Neuron (in vitro differentiated cells): ENCODE data around the gene HS6ST3.

Experiments
- H2AFZ ChIP-seq: one replicate; pipeline ENCODE4 v1.6.1; 2013; ENCODE audit warnings: low read depth, mild to moderate bottlenecking, inconsistent platforms, low read length, moderate library complexity
- H3K27me3 ChIP-seq: one replicate; pipeline ENCODE4 v1.6.1; 2013; ENCODE audit warnings: low read length; ENCODE audit not compliant: insufficient read depth
- H3K36me3 ChIP-seq: one replicate; pipeline ENCODE4 v1.6.1; 2013; ENCODE audit warnings: low read length; ENCODE audit not compliant: insufficient read depth
- H3K4me1 ChIP-seq: one replicate; pipeline ENCODE4 v1.6.1; 2013; ENCODE audit warnings: low read length; ENCODE audit not compliant: insufficient read depth
- H3K4me3 ChIP-seq: 2 replicates; pipeline ENCODE4 v1.5.1; 2013; ENCODE audit warnings: mild to moderate bottlenecking, low read length, moderate library complexity
- H3K9me3 ChIP-seq: one replicate; pipeline ENCODE4 v1.6.1; 2013; ENCODE audit warnings: low read length

HS6ST3 gene

GRCh38 chr13:96810104-96810503, 720.2 kb downstream of the HS6ST3 start:
- Histone ChIP-seq H3K36me3 (no peaks in the 10 kb centered on the region), H3K4me1 (no peaks in the 10 kb centered on the region), H3K4me3 (no peak overlapping the region), H3K27me3 (no peaks in the 10 kb centered on the region), H2AFZ (no peak overlapping the region), H3K9me3 (no peaks in the 10 kb centered on the region)

GRCh38 chr13:96811049-96811448, 721.1 kb downstream of the HS6ST3 start:
- Histone ChIP-seq H3K4me1 (no peaks in the 10 kb centered on the region), H2AFZ (no peak overlapping the region), H3K27me3 (no peaks in the 10 kb centered on the region), H3K4me3 (no peak overlapping the region), H3K9me3 (no peaks in the 10 kb centered on the region), H3K36me3 (no peaks in the 10 kb centered on the region)

GRCh38 chr13:96816261-96816660, 726.4 kb downstream of the HS6ST3 start:
- no peaks in the 10 kb centered on the region for H3K4me1 ChIP-seq
- no peaks in the 10 kb centered on the region for H3K27me3 ChIP-seq
- H2AFZ ChIP-seq: no peak overlapping the region
- no peaks in the 10 kb centered on the region for H3K9me3 ChIP-seq
- no peak overlapping the region for H3K4me3 ChIP-seq
- no peaks in the 10 kb centered on the region for H3K36me3 ChIP-seq

GRCh38 chr13:96816874-96817273, 727.0 kb downstream of the HS6ST3 start:
- Histone ChIP-seq H2AFZ (no peak overlapping the region), H3K4me3 (no peak overlapping the region), H3K9me3 (no peaks in the 10 kb centered on the region), H3K4me1 (no peaks in the 10 kb centered on the region), H3K36me3 (no peaks in the 10 kb centered on the region), H3K27me3 (no peaks in the 10 kb centered on the region)

- no peaks in the 10 kb centered on the region for H3K4me1 ChIP-seq
- no peaks in the 10 kb centered on the region for H3K9me3 ChIP-seq
- H3K36me3 ChIP-seq: no peaks in the 10 kb centered on the region
- no peaks in the 10 kb centered on the region for H3K27me3 ChIP-seq
- no peak overlapping the region for H3K4me3 ChIP-seq
- no peak overlapping the region for H2AFZ ChIP-seq
Observed at GRCh38 chr13:96817336-96817941, 727.5 kb downstream of the HS6ST3 start.

- H3K4me1 ChIP-seq: no peaks in the 10 kb centered on the region
- H3K27me3 ChIP-seq: no peaks in the 10 kb centered on the region
- no peaks in the 10 kb centered on the region for H3K36me3 ChIP-seq
- no peak overlapping the region for H2AFZ ChIP-seq
- no peaks in the 10 kb centered on the region for H3K9me3 ChIP-seq
- H3K4me3 ChIP-seq: no peak overlapping the region
Observed at GRCh38 chr13:96819375-96819774, 729.5 kb downstream of the HS6ST3 start.

- Histone ChIP-seq H3K27me3 (no peaks in the 10 kb centered on the region), H3K4me1 (no peaks in the 10 kb centered on the region), H2AFZ (no peak overlapping the region), H3K9me3 (no peaks in the 10 kb centered on the region), H3K36me3 (no peaks in the 10 kb centered on the region), H3K4me3 (no peak overlapping the region)
Observed at GRCh38 chr13:96821381-96821780, 731.5 kb downstream of the HS6ST3 start.

- Histone ChIP-seq H3K36me3 (no peaks in the 10 kb centered on the region), H3K9me3 (no peaks in the 10 kb centered on the region), H3K4me3 (no peak overlapping the region), H3K4me1 (no peaks in the 10 kb centered on the region), H3K27me3 (no peaks in the 10 kb centered on the region), H2AFZ (no peak overlapping the region)
Observed at GRCh38 chr13:96821971-96822370, 732.1 kb downstream of the HS6ST3 start.

GRCh38 chr13:96822895-96823294, 733.0 kb downstream of the HS6ST3 start:
- Histone ChIP-seq H3K4me1 (no peaks in the 10 kb centered on the region), H3K36me3 (no peaks in the 10 kb centered on the region), H3K4me3 (no peak overlapping the region), H3K27me3 (no peaks in the 10 kb centered on the region), H2AFZ (no peak overlapping the region), H3K9me3 (no peaks in the 10 kb centered on the region)

- Histone ChIP-seq H2AFZ (no peak overlapping the region), H3K36me3 (no peaks in the 10 kb centered on the region), H3K9me3 (no peaks in the 10 kb centered on the region), H3K4me3 (no peak overlapping the region), H3K27me3 (no peaks in the 10 kb centered on the region), H3K4me1 (no peaks in the 10 kb centered on the region)
Observed at GRCh38 chr13:96824140-96824539, 734.2 kb downstream of the HS6ST3 start.

GRCh38 chr13:96825653-96826052, 735.7 kb downstream of the HS6ST3 start:
- Histone ChIP-seq H3K4me1 (no peaks in the 10 kb centered on the region), H3K9me3 (no peaks in the 10 kb centered on the region), H3K27me3 (no peaks in the 10 kb centered on the region), H3K36me3 (no peaks in the 10 kb centered on the region), H2AFZ (no peak overlapping the region), H3K4me3 (no peak overlapping the region)

- Histone ChIP-seq H3K27me3 (no peaks in the 10 kb centered on the region), H3K4me1 (no peaks in the 10 kb centered on the region), H3K36me3 (no peaks in the 10 kb centered on the region), H3K4me3 (no peak overlapping the region), H2AFZ (no peak overlapping the region), H3K9me3 (peaks cover 2% of the 10 kb centered on the region)
Observed at GRCh38 chr13:96834626-96835025, 744.7 kb downstream of the HS6ST3 start.

GRCh38 chr13:96835546-96835945, 745.6 kb downstream of the HS6ST3 start:
- Histone ChIP-seq H2AFZ (no peak overlapping the region), H3K9me3 (peaks cover 2% of the 10 kb centered on the region), H3K4me3 (no peak overlapping the region), H3K4me1 (no peaks in the 10 kb centered on the region), H3K36me3 (no peaks in the 10 kb centered on the region), H3K27me3 (no peaks in the 10 kb centered on the region)

GRCh38 chr13:96836733-96837132, 746.8 kb downstream of the HS6ST3 start:
- Histone ChIP-seq H3K36me3 (no peaks in the 10 kb centered on the region), H3K27me3 (no peaks in the 10 kb centered on the region), H3K4me1 (no peaks in the 10 kb centered on the region), H3K9me3 (peaks cover 2% of the 10 kb centered on the region), H2AFZ (no peak overlapping the region), H3K4me3 (no peak overlapping the region)
